Neural progenitor cell (in vitro differentiated cells): ENCODE measurements around the gene XAB2. TPM values are rescaled to one million over a fixed set of nuclear protein-coding genes. Genes with fewer than 3 reads are reported as not detected.

ENCODE experiments used
- DNase-seq: peaks from one replicate; pipeline ENCODE4 v3.0.0-alpha.2; 2016; ENCODE audit warnings: low spot score
- H2AFZ ChIP-seq: fragments of 200-600 bp; sonication (generic); replicated peaks from 2 replicates; pipeline ENCODE4 v1.6.1; 2016; ENCODE audit warnings: antibody characterized with exemption
- H3F3A ChIP-seq: fragments of 200-600 bp; sonication (generic); 2 replicates; pipeline ENCODE4 v1.6.1; 2016; ENCODE audit warnings: antibody characterized with exemption, low read depth
- H3K27ac ChIP-seq: fragments of 200-600 bp; sonication (generic); 2 replicates; pipeline ENCODE4 v1.5.1; 2016; ENCODE audit warnings: mild to moderate bottlenecking
- H3K27me3 ChIP-seq: fragments of 200-600 bp; sonication (generic); 2 replicates; pipeline ENCODE4 v1.6.1; 2016; ENCODE audit warnings: mild to moderate bottlenecking, moderate library complexity
- H3K36me3 ChIP-seq: fragments of 200-600 bp; sonication (generic); 2 replicates; pipeline ENCODE4 v1.5.1; 2016
- H3K4me1 ChIP-seq: fragments of 200-600 bp; sonication (generic); 2 replicates; pipeline ENCODE4 v1.6.1; 2016; ENCODE audit warnings: mixed run types
- H3K4me2 ChIP-seq: fragments of 200-600 bp; sonication (generic); 2 replicates; pipeline ENCODE4 v1.6.1; 2016
- H3K4me3 ChIP-seq: fragments of 200-600 bp; sonication (generic); 2 replicates; pipeline ENCODE4 v1.5.1; 2016
- H3K79me2 ChIP-seq: fragments of 200-600 bp; sonication (generic); 2 replicates; pipeline ENCODE4 v1.6.1; 2016; ENCODE audit warnings: low read depth
- H3K9ac ChIP-seq: fragments of 200-600 bp; sonication (generic); 2 replicates; pipeline ENCODE4 v1.6.1; 2016
- H3K9me3 ChIP-seq: fragments of 200-600 bp; sonication (generic); 2 replicates; pipeline ENCODE4 v1.5.1; 2016; ENCODE audit warnings: low read depth
- H4K20me1 ChIP-seq: fragments of 200-600 bp; sonication (generic); 2 replicates; pipeline ENCODE4 v1.6.1; 2016; ENCODE audit warnings: low read depth
- H3K27ac Mint-ChIP-seq: 3 replicates; pipeline ENCODE4 v1.8.0; 2021; ENCODE audit warnings: mixed read lengths
- H3K27me3 Mint-ChIP-seq: 2 replicates; pipeline ENCODE4 v1.8.0; 2022; ENCODE audit warnings: low read depth, mild to moderate bottlenecking, inconsistent platforms, moderate library complexity, mixed read lengths; ENCODE audit not compliant: insufficient read depth
- H3K36me3 Mint-ChIP-seq: 3 replicates; pipeline ENCODE4 v1.8.0; 2021; ENCODE audit warnings: mixed read lengths
- H3K4me1 Mint-ChIP-seq: 3 replicates; pipeline ENCODE4 v1.8.0; 2021; ENCODE audit warnings: mixed read lengths
- H3K4me3 Mint-ChIP-seq: 3 replicates; pipeline ENCODE4 v1.8.0; 2021; ENCODE audit warnings: mild to moderate bottlenecking, moderate library complexity, mixed read lengths
- H3K9me3 Mint-ChIP-seq: 3 replicates; pipeline ENCODE4 v1.8.0; 2020; ENCODE audit warnings: mixed read lengths
- EZH2 ChIP-seq: fragments of 200-600 bp; sonication (generic); IDR thresholded peaks from 2 replicates; pipeline ENCODE4 v1.6.1; 2017; ENCODE audit warnings: antibody characterized with exemption, mild to moderate bottlenecking, moderate library complexity
- EZH2phosphoT487 ChIP-seq: fragments of 200-600 bp; sonication (generic); IDR thresholded peaks from 2 replicates; pipeline ENCODE4 v1.6.1; 2017; ENCODE audit warnings: antibody characterized with exemption
- total RNA-seq: library from RNA; depleted of rRNA; stranded (reverse); fragments of >200 nt; gene quantifications from 2 replicates; pipeline ENCODE4 v1.2.3, GENCODE V29; 2015; ENCODE audit warnings: low replicate concordance
- TF ChIP-seq, protein P1 (sequence below): fragments of 200-600 bp; sonication (generic); IDR thresholded peaks from 2 replicates; pipeline ENCODE4 v1.5.1; 2017; ENCODE audit warnings: antibody characterized with exemption, mild to moderate bottlenecking

The XAB2 gene
- total RNA-seq, 1 donor from 2014 or later, result 30.9 TPM

GRCh38 chr19:7611541-7612279, 17.6 kb downstream of the XAB2 start:
- TF ChIP-seq, protein P1, sequence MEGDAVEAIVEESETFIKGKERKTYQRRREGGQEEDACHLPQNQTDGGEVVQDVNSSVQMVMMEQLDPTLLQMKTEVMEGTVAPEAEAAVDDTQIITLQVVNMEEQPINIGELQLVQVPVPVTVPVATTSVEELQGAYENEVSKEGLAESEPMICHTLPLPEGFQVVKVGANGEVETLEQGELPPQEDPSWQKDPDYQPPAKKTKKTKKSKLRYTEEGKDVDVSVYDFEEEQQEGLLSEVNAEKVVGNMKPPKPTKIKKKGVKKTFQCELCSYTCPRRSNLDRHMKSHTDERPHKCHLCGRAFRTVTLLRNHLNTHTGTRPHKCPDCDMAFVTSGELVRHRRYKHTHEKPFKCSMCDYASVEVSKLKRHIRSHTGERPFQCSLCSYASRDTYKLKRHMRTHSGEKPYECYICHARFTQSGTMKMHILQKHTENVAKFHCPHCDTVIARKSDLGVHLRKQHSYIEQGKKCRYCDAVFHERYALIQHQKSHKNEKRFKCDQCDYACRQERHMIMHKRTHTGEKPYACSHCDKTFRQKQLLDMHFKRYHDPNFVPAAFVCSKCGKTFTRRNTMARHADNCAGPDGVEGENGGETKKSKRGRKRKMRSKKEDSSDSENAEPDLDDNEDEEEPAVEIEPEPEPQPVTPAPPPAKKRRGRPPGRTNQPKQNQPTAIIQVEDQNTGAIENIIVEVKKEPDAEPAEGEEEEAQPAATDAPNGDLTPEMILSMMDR, result no peak
- TF ChIP-seq EZH2phosphoT487 (no peak), EZH2 (no peak)
- no peaks in the 10 kb centered on the region for H3K9me3 Mint-ChIP-seq
- Histone ChIP-seq H3K36me3 (no peaks in the 10 kb centered on the region), H3K9ac (no peak overlapping the region), H3K4me1 (no peaks in the 10 kb centered on the region), H4K20me1 (no peaks in the 10 kb centered on the region), H3F3A (no peaks in the 10 kb centered on the region), H3K9me3 (no peaks in the 10 kb centered on the region), H2AFZ (no peak overlapping the region), H3K4me3 (no peak overlapping the region), H3K27ac (no peak overlapping the region), H3K27me3 (no peaks in the 10 kb centered on the region), H3K79me2 (no peaks in the 10 kb centered on the region), H3K4me2 (no peak overlapping the region)
- H3K4me3 Mint-ChIP-seq, result no peak overlapping the region
- H3K27ac Mint-ChIP-seq, result no peak overlapping the region
- DNase-seq, result no peak
- peaks cover 2% of the 10 kb centered on the region for H3K27me3 Mint-ChIP-seq
- H3K4me1 Mint-ChIP-seq, result no peaks in the 10 kb centered on the region
- no peaks in the 10 kb centered on the region for H3K36me3 Mint-ChIP-seq

- no peak overlapping the region for H3K4me3 Mint-ChIP-seq
- Histone ChIP-seq H3F3A (no peaks in the 10 kb centered on the region), H3K27me3 (no peaks in the 10 kb centered on the region), H3K4me3 (no peak overlapping the region), H4K20me1 (peaks cover under 1% of the 10 kb centered on the region), H3K4me2 (no peak overlapping the region), H3K9me3 (no peaks in the 10 kb centered on the region), H3K27ac (no peak overlapping the region), H3K36me3 (no peaks in the 10 kb centered on the region), H3K4me1 (no peaks in the 10 kb centered on the region), H2AFZ (no peak overlapping the region), H3K9ac (no peak overlapping the region), H3K79me2 (no peaks in the 10 kb centered on the region)
- no peaks in the 10 kb centered on the region for H3K4me1 Mint-ChIP-seq
- H3K36me3 Mint-ChIP-seq, result no peaks in the 10 kb centered on the region
- H3K27me3 Mint-ChIP-seq, result peaks cover 2% of the 10 kb centered on the region
- no peaks in the 10 kb centered on the region for H3K9me3 Mint-ChIP-seq
- no peak for DNase-seq
- no peak overlapping the region for H3K27ac Mint-ChIP-seq
- TF ChIP-seq EZH2 (no peak), EZH2phosphoT487 (no peak)
- TF ChIP-seq, protein P1, result no peak
Observed at GRCh38 chr19:7610491-7611240, 18.7 kb downstream of the XAB2 start.

DNA sequence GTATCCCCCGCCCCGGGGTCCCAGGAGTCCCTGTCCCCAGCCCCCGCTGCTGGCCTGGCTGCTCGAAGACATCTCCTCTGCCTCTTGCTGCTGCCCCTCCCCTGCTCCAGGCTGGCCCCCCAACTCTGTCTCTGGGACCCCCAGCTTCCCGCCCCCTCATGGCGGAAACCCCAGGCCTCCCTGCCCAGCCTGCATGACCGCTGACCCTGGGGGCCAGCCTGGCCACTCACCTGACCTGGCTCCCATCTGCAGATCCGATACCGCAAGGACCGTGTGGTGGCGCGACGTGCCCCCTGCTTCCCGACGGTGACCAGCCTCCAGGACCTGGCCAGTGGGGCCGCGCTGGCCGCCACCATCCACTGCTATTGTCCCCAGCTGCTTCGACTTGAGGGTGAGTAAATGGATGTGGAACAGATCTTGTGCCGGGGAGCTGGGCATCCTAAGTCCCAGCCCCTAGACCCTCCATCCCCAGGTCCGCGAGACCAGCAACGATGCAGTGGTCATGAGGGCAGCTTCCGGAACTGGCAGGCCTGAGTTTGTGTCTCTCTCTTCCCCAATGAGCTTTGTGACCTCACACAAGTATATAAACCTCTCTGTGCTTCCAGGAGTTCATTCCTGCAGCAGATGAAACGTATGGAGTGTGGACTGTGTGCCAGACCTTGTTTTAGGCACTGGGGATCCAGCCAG, 21.3 kb downstream of the XAB2 start:
- peaks cover 15% of the 10 kb centered on the region for H4K20me1 ChIP-seq
- H2AFZ ChIP-seq, result no peak overlapping the region
- no peak overlapping the region for H3K27ac Mint-ChIP-seq
- no peaks in the 10 kb centered on the region for H3F3A ChIP-seq
- no peak for DNase-seq
- no peak overlapping the region for H3K27ac ChIP-seq
- H3K27me3 ChIP-seq, result no peaks in the 10 kb centered on the region
- H3K4me3 Mint-ChIP-seq, result no peak overlapping the region
- H3K4me3 ChIP-seq, result no peak overlapping the region
- no peaks in the 10 kb centered on the region for H3K4me1 ChIP-seq
- no peaks in the 10 kb centered on the region for H3K9me3 ChIP-seq
- H3K9me3 Mint-ChIP-seq, result no peaks in the 10 kb centered on the region
- TF ChIP-seq EZH2, result no peak
- TF ChIP-seq, protein P1, result no peak
- TF ChIP-seq EZH2phosphoT487, result no peak
- H3K9ac ChIP-seq, result no peak overlapping the region
- no peaks in the 10 kb centered on the region for H3K36me3 Mint-ChIP-seq
- H3K79me2 ChIP-seq, result no peaks in the 10 kb centered on the region
- no peaks in the 10 kb centered on the region for H3K36me3 ChIP-seq
- no peaks in the 10 kb centered on the region for H3K4me1 Mint-ChIP-seq
- H3K27me3 Mint-ChIP-seq, result peaks cover 2% of the 10 kb centered on the region
- no peak overlapping the region for H3K4me2 ChIP-seq
